ENCODE data around the gene HIVEP2.

The HIVEP2 gene

GRCh38 chr6:142887517-142887916 lies 57.5 kb downstream of the HIVEP2 start:
- FAIRE-seq: no peak

- FAIRE-seq: peak; percentile 72
Measured at GRCh38 chr6:142886431-142887170, 58.4 kb downstream of the HIVEP2 start.

GRCh38 chr6:142885182-142885867 lies 59.7 kb downstream of the HIVEP2 start:
- FAIRE-seq: no peak

GRCh38 chr6:142884214-142885035 lies 60.6 kb downstream of the HIVEP2 start:
- no peak for FAIRE-seq

GRCh38 chr6:142883011-142883410 lies 62.0 kb downstream of the HIVEP2 start:
- no peak for FAIRE-seq

GRCh38 chr6:142881761-142882160 lies 63.2 kb downstream of the HIVEP2 start:
- no peak for FAIRE-seq

- no peak for FAIRE-seq
Measured at GRCh38 chr6:142881290-142881689, 63.7 kb downstream of the HIVEP2 start.

GRCh38 chr6:142880201-142880600 lies 64.8 kb downstream of the HIVEP2 start:
- FAIRE-seq: no peak

GRCh38 chr6:142879527-142879926 lies 65.4 kb downstream of the HIVEP2 start:
- FAIRE-seq: no peak

- no peak for FAIRE-seq
Measured at GRCh38 chr6:142879076-142879475, 65.9 kb downstream of the HIVEP2 start.

- FAIRE-seq: no peak
Measured at GRCh38 chr6:142878407-142878806, 66.6 kb downstream of the HIVEP2 start.

- FAIRE-seq: no peak
Measured at GRCh38 chr6:142874676-142875075, 70.3 kb downstream of the HIVEP2 start.

- no peak for FAIRE-seq
Measured at GRCh38 chr6:142872376-142872775, 72.6 kb downstream of the HIVEP2 start.

GRCh38 chr6:142871910-142872331 lies 73.1 kb downstream of the HIVEP2 start:
- no peak for FAIRE-seq

- FAIRE-seq: no peak
Measured at GRCh38 chr6:142870787-142871415, 74.1 kb downstream of the HIVEP2 start.

- FAIRE-seq: no peak
Measured at GRCh38 chr6:142868917-142869316, 76.1 kb downstream of the HIVEP2 start.

- no peak for FAIRE-seq
Measured at GRCh38 chr6:142867988-142868812, 76.8 kb downstream of the HIVEP2 start.

- FAIRE-seq: no peak
Measured at GRCh38 chr6:142867355-142867801, 77.6 kb downstream of the HIVEP2 start.

GRCh38 chr6:142863981-142864380 lies 81.0 kb downstream of the HIVEP2 start:
- FAIRE-seq: no peak

- FAIRE-seq: no peak
Measured at GRCh38 chr6:142861711-142862110, 83.3 kb downstream of the HIVEP2 start.

GRCh38 chr6:142860498-142860897 lies 84.5 kb downstream of the HIVEP2 start:
- no peak for FAIRE-seq
